Ovary (tissue), 9 donors: Measurements from ENCODE around the gene CYP4X1. TPM values are rescaled to one million over a fixed set of nuclear protein-coding genes. Genes with fewer than 3 reads are reported as not detected.
"Not testable (repeated sequence)": the region's sequence is repeated elsewhere in the genome, so short reads cannot be mapped to it uniquely, and the experiment has no call there.

Experiments
- DNase-seq, 5 donors: peaks; one replicate each; pipeline ENCODE4 v3.0.0-alpha.2; 2019 to 2020
- H3K27ac ChIP-seq, 2 donors: fragments of 200-600 bp; one replicate each; pipeline versions ENCODE4 v1.5.1 to v1.8.0; 2019 to 2022
- H3K27me3 ChIP-seq: fragments of 200-600 bp; one replicate; pipeline ENCODE4 v1.8.0; 2022
- H3K36me3 ChIP-seq: fragments of 200-600 bp; sonication (generic); one replicate; pipeline ENCODE4 v1.5.1; 2019
- H3K4me1 ChIP-seq: one replicate; pipeline ENCODE4 v1.8.1; 2013; ENCODE audit warnings: mild to moderate bottlenecking, moderate library complexity; ENCODE audit not compliant: insufficient read depth
- H3K4me3 ChIP-seq: fragments of 200-600 bp; sonication (generic); one replicate; pipeline ENCODE4 v1.5.1; 2017
- H3K9me3 ChIP-seq, 2 donors: fragments of 200-600 bp in 1 of 2; sonication (generic) in 1 of 2; one replicate each; pipeline versions ENCODE4 v1.5.1 to v1.8.1; 2013 to 2019; ENCODE audit warnings: mild to moderate bottlenecking in 1 of 2, moderate library complexity in 1 of 2
- WGBS, 3 donors: extraction: QIAGEN DNeasy Blood & Tissue Kit in 1 of 3; methylation state at CpG; one replicate each; pipeline versions ENCODE4 v1.1.5 to v1.1.7; 2013 to 2017; 5-methylcytosine and 5-hydroxymethylcytosine counted together
- intact Hi-C, 4 donors: fragments of 100-400 bp; cut with DNase I; formaldehyde crosslinking; loops; one replicate each; pipeline versions ENCODE4 v1.11.0 to v1.15.1; 2022 to 2023
- polyA plus RNA-seq, 2 donors: library from polyadenylated mRNA; stranded (reverse); fragments of 200-250 nt in 1 of 2; fragments of 350-450 nt in 1 of 2; fragmentation: Illumina TruSeq in 1 of 2; extraction: RNeasy Lipid Tissue Mini Kit (QIAGEN cat#74804) in 1 of 2; gene quantifications; one replicate each; pipeline ENCODE4 v1.2.3, GENCODE V29; 2013 to 2014
- small RNA-seq: library from RNA; depleted of rRNA; stranded (forward); fragments of <200 nt; gene quantifications from one replicate; pipeline ENCODE3, GENCODE V24; 2016
- total RNA-seq, 7 donors: library from RNA; depleted of rRNA in 2 of 7; stranded (reverse); fragments of >200 nt in 2 of 7; fragmentation: NEBNext Ultra II Directional in 3 of 7; extraction: Animal tissue kit (Norgen Biotek cat#: 25700) in 3 of 7; gene quantifications; one replicate each; pipeline versions ENCODE4 v1.1.0 to v1.2.4, GENCODE V29; 2016 to 2023
- donor health status: DM: no; HTN: no; CAD: no; lungs with moderate emphysema.
- donor health status: DM: no; HTN: no; CAD: no.
- donor health status: Bipolar disorder and iron deficiency.
- donor health status: DM: yes; HTN: yes; CAD: no.
- donor health status: DM: no; HTN: no; CAD: no.
- donor health status: DM: yes; HTN: yes; CAD: no.

Gene CYP4X1
- total and polyA plus RNA-seq, 9 donors = 0.18 to 12.3 (median 0.97) TPM

GRCh38 chr1:47089356-47089755, 65.9 kb downstream of the CYP4X1 start:
- H3K36me3 ChIP-seq, DNase-seq, H3K27ac ChIP-seq, H3K4me3 ChIP-seq, H3K9me3 ChIP-seq, intact Hi-C loops, H3K27me3 ChIP-seq, H3K4me1 ChIP-seq: not testable (repeated sequence)
- 2 to 5% (median 4%) methylated on average over 3 of the region's 3 CpGs for WGBS, 3 donors

GRCh38 chr1:47091476-47091875, 68.0 kb downstream of the CYP4X1 start:
- H3K9me3 ChIP-seq, H3K27ac ChIP-seq, H3K4me3 ChIP-seq, DNase-seq, intact Hi-C loops, H3K4me1 ChIP-seq, H3K36me3 ChIP-seq, H3K27me3 ChIP-seq: not testable (repeated sequence)
- WGBS, 3 donors = 0 to 9% methylated on average over 2 to 3 of the region's 3 CpGs; no CpG with 5 or more reads in 1 of the 3 donors

Small RNA genes within 50 kb of the gene (small RNA-seq; reads per million reads assigned to genes)
- gene CYP4A27P (not detected), gene CYP4A43P (not detected), gene CYP4A44P (not detected)

Other genes with a start within 250 kb of the CYP4X1 start
- gene CYP4B1, start 224.6 kb upstream of the CYP4X1 start, total RNA-seq = 10 to 100 TPM in 1 of 7 donors, 1 to 10 TPM in 5, not detected in 1; 1.8 to 51.7 (median 3.8) TPM
- gene CYP4B1, start 224.6 kb upstream of the CYP4X1 start, polyA plus RNA-seq = under 1 TPM; 0.38 to 0.70 TPM
- 1 to 10 TPM in 1 of 7 donors, under 1 TPM in 3, not detected in 3; 0.10 to 4.0 (median 0.28) TPM for gene CYP4A11, start 82.2 kb upstream of the CYP4X1 start, total RNA-seq
- gene CYP4A11, start 82.2 kb upstream of the CYP4X1 start, polyA plus RNA-seq = not detected
- under 1 TPM in 2 of 7 donors, not detected in 5; 0.27 to 0.80 TPM for gene CYP4Z1, start 43.6 kb downstream of the CYP4X1 start, total RNA-seq
- under 1 TPM; 0.07 to 0.27 TPM for gene CYP4Z1, start 43.6 kb downstream of the CYP4X1 start, polyA plus RNA-seq
- gene CYP4A22, start 113.8 kb downstream of the CYP4X1 start, total RNA-seq = under 1 TPM in 1 of 7 donors, not detected in 6; 0.57 TPM
- gene CYP4A22, start 113.8 kb downstream of the CYP4X1 start, polyA plus RNA-seq = under 1 TPM in 1 of 2 donors, not detected in 1; 0.08 TPM
- gene PDZK1IP1, start 166.4 kb downstream of the CYP4X1 start, total RNA-seq = 10 to 100 TPM in 1 of 7 donors, 1 to 10 TPM in 2, under 1 TPM in 2, not detected in 2; 0.36 to 66.1 (median 3.1) TPM
- under 1 TPM; 0.42 to 0.61 TPM for gene PDZK1IP1, start 166.4 kb downstream of the CYP4X1 start, polyA plus RNA-seq
- 1 to 10 TPM; 1.2 to 4.7 (median 2.1) TPM for gene TAL1, start 208.6 kb downstream of the CYP4X1 start, total RNA-seq
- gene TAL1, start 208.6 kb downstream of the CYP4X1 start, polyA plus RNA-seq = 1 to 10 TPM; 2.4 to 4.1 TPM